ENCODE data around the gene DCTN4.

GRCh38 chr5:150660108-150660831 is 98.5 kb downstream of the DCTN4 start:
- TF ChIP-seq EP300 (IDR thresholded peaks at IDR 0.05) (no peak), CTCF (IDR thresholded peaks at IDR 0.05) (no peak)
